Activated T-helper 1 cell treated with Interleukin-2 at 50 U/mL for 16 hours (primary cell): ENCODE measurements around the gene BSPRY.
"Not testable (repeated sequence)": the region's sequence is repeated elsewhere in the genome, so short reads cannot be mapped to it uniquely, and the experiment has no call there.

Experiments
- DNase-seq: peaks from one replicate; pipeline ENCODE4 v3.0.0-alpha.2; 2020; ENCODE audit warnings: low read depth

BSPRY gene

DNA sequence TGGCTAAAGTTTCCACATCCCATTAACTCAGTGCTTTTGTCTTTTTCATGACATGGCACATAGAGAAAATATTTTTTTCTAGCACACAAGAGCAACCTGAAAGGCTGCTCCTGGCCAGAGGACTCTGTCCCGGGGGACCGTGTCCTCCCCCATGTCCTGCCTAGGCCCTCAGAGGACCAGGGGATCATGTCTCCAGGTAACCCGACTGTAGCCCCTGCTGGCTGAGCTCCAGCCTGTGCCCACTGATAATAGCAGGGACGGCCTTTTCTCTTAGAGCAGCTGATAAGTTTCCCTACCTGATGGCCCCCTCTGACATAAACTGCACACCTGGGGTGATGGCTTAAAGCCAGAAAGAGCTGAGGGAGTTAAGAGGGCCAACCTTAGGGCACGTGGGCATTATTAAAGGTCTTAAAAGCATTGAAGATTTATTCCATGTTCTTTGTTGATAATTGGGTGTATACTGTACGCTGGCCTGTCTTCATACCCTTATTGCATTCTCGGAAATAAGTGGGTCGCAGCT is 21.5 kb downstream of the BSPRY start:
- no peak for DNase-seq

DNA sequence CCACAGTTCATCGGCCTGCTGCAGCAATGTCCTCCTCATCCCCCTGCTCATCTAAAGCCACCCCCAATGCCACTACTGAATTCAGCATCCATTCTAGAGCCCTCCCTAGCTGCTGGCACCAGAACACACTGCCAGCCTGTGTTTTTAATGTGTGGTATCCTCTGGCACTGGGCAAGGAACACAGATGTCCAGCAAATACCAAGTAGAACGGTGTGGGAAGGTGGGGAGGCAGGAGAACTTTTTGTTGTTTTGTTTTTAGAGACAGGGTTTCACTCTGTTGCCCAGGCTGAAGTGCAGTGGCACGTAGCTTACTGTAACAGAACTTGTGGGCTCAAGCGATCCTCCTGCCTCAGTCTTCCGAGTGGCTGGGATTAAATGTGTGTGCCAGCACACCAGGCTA is 22.7 kb downstream of the BSPRY start:
- no peak for DNase-seq

DNA sequence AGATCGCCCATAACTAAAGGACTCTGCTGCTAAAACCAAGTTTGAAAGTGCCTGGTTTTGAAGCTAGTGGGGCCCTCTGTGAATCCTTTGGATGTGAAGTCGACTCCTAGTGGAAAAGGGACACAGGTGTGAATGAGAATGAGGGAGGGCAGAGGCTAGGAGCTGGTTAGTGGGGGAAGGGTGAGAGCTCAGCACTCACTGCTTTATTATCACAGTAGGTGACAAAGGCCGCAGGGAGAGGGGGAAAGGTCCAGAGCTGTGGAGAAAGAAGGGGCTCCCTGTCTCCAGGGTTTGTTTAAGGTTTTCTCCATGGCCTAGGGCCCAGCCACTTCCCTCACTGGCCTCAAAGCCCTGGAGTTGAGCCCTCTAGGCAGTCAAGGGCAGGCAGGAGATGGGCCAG is 23.9 kb downstream of the BSPRY start:
- no peak for DNase-seq

DNA sequence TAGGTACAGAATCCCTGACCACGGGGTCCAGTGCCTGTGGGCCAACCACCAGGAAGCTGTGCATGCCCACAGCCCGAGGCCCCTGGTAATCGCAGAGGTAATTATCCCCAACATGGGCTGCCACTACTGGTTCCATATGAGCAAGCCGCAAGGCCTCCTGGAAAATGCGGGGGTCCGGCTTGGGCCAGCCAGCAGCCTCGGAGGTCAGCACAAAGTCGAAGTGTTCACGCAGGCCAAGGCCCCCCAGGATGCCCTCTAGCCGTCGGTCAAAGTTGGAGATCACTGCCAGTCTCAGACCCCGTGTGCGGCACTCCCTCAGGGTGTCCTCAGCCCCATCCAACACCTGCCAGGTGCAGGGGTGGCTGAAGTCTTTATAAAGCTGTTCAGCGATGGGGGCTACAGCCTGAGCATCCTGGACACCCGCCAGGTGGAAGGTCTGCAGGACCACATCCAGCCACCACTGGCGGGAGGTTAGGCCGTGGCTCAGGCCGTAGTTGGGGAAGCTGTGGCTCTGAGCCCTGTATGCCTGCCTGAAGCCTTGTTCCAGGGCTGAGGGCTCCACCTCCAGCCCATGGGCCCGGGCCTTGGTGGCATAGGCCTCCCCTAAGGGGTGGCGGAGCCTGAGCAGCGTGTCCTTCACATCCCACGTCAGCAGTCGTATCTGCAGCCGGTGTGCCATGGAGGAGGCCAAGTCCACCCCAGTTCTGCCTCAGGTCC is 24.5 kb downstream of the BSPRY start:
- no peak for DNase-seq

DNA sequence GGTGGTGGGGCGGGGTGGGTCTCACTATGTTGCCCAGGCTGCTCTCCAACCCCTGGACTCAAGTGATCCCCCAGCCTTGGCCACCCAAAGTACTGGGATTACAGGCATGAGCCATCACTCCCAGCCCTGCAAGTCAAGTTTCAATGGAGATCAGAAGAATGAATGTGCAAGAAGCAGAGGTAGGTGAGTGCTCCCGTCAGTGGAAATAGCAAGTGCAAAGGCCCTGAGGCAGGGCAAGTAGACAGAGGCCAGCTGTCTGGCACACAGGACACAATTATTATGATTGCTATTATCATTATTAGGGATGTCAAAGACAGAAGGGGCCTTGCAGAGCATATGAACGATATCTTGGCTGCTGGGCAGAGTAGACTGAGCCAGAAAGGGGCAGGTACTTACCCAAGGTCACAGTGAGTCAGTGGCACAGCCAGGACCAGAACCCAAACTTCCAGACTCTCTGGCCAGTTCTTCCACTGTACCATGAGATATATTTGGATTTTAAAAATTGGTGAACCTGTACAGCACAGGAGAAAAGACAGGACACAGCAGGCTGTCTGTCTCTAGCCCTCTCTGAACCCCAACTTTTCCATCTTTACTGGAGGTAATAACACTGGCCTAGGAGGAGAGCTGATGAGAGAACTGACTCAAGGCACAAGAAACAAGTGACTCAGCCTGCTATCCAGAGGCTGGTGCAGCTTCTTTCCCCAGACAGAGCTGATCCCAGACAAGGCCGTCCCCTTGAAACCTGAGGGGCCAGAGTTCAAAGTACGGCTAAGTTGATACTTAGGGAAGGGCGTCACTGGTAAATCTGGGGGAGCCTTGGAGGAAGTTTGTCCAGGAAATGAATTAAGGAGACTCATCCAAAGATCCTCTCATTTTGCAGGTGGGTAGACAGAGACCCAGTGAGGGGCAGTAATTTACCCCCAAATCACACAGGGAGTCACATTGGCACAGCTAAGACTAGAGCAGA is 26.0 kb downstream of the BSPRY start:
- DNase-seq: no peak

DNA sequence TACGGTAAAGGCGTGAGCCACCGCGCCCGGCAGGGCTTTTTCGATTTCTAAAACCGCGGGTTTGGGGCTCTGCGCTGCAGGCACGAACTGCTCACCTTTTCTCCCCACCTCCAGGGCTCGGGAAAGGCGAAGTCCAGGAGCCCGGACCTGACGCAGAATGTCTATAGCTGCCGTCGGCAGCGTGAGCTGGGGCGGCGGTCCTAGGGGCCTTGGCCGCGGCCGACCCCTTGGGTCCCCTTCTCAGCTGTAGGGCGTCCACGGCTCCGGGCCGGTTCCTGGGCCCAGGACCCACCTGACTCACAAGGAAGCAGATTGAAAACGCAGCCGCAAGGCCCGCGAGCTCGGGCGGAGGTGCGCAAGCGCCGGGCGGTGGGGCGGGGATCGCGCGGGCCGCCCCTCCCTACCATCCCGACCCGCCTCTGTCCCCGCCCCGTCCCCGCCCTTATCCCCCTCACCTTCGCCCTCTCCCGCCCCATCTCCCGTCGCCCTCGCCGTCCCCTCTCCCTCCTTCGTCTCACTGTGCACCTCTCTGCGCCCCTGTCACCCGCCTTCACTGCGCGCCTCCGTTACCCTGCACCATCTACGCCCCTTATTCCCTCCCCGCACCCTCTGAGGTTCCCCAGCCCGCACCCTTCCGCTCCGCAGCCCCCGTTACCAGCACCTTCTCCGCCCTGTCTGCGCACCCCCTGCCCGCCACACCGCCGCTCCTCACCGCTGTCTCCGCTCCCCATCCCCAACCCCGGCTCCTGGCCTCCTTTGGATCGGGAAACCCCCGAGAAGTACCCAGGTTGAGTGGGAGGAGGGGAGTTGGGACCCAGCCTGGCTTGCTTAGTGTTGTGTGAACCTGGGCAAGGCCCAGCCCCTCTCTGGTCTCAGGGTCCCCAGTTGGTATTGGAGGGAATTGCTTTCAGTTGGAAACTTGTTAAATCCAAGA is 27.6 kb downstream of the BSPRY start, which contains the start of gene HDHD3:
HDHD3 (minus strand) TSS at position 353 of the 934 bp plus-strand sequence. CDS start 2,632 bp downstream, outside the sequence.
- DNase-seq: peak; percentile 78

DNA sequence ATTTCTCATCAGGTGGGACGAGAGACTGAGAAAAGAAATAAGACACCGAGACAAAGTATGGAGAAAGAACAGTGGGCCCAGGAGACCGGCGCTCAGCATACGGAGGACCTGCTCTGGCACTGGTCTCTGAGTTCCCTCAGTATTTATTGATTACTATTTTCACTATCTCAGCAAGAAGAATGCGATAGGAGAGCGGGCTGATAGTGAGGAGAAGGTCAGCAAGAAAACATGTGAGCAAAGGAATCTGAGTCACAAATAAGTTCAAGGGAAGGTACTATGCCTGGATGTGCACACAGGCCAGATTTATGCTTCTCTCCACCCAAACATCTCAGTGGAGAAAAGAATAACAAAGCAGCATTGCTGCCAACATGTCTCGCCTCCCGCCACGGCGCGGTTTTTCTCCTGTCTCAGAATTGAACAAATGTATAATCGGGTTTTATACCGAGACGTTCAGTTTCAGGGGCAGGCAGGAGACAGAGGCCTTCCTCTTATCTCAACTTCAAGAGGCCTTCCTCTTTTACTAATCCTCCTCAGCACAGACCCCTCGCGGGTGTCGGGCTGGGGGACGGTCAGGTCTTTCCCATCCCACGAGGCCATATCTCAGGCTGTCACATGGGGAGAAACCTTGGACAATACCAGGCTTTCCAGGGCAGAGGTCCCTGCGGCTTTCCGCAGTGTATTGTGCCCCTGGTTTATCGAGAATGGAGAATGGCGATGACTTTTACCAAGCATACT is 29.9 kb downstream of the BSPRY start:
- DNase-seq: not testable (repeated sequence)

DNA sequence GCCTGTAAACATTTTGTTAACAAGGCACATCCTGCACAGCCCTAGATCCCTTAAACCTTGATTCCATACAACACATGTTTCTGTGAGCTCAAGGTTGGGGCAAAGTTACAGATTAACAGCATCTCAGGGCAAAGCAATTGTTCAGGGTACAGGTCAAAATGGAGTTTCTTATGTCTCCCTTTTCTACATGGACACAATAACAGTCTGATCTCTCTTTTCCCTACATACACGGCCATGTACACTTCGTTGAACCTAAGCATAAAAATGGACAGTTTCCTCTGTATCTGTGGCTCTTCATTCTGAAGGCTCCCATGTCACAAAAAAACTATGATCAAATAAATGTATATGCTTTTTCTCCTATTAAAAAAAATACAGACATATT is 30.5 kb downstream of the BSPRY start:
- not testable (repeated sequence) for DNase-seq

DNA sequence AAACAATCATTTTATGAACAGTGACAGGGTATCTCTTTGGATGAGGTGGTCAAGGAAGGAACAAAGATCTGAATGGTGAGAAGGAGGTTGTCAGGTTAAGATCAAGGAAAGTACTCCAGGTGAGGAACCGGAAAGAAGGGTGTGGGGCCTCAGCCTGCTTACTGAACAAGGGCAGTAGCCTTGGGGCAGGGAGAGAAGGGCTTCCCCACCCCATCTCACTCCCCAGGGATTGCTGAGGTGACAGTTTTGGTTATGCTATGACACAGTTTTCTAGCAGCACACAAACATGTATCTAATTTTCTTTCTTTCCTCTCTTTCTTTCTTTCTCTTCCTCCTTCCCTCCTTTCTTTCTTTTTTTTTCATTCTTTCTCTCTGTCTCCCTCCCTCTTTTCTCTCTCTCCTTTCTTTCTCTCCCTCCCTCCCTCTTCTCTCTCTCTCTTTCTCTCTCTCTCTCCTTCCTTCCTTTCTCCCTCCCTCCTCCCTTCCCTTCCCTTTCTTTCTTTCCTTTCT is 31.6 kb downstream of the BSPRY start:
- no peak for DNase-seq

DNA sequence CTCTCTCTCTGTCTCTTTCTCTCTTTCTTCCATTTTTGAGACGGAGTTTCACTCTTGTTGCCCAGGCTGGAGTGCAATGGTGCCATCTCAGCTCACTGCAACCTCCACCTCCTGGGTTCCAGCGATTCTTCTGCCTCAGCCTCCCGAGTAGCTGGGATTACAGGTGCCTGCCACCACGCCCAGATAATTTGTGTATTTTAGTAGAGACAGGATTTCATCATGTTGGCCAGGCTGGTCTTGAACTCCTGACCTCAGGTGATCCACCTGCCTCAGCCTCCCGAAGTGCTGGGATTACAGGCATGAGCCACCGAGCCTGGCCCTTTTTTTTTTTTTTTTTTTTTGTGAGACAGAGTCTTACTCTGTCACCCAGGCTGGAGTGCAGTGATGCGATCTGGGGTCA is 32.1 kb downstream of the BSPRY start:
- DNase-seq: not testable (repeated sequence)

DNA sequence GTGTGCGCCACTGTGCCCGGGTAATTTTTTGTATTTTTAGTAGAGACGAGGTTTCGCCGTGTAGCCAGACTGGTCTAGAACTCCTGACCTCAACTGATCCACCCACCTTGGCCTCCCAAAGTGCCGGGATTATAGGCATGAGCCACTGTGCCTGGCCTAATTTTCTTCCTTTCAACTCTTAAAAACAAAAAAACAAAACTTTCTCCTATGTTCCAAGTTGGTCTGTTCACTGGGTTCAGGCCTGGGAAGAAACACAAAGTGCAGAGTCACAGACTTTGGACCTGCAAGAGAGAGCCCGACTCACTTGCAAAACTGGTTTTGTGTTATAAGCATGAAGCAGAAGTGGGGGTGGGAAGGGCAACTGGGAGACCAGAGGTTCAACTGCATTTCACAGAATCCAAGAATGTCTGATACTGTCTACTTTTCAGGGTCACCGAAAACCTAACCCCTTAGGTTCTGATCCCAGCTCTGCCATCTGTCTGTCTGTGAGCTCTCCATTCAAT is 32.6 kb downstream of the BSPRY start:
- no peak for DNase-seq

DNA sequence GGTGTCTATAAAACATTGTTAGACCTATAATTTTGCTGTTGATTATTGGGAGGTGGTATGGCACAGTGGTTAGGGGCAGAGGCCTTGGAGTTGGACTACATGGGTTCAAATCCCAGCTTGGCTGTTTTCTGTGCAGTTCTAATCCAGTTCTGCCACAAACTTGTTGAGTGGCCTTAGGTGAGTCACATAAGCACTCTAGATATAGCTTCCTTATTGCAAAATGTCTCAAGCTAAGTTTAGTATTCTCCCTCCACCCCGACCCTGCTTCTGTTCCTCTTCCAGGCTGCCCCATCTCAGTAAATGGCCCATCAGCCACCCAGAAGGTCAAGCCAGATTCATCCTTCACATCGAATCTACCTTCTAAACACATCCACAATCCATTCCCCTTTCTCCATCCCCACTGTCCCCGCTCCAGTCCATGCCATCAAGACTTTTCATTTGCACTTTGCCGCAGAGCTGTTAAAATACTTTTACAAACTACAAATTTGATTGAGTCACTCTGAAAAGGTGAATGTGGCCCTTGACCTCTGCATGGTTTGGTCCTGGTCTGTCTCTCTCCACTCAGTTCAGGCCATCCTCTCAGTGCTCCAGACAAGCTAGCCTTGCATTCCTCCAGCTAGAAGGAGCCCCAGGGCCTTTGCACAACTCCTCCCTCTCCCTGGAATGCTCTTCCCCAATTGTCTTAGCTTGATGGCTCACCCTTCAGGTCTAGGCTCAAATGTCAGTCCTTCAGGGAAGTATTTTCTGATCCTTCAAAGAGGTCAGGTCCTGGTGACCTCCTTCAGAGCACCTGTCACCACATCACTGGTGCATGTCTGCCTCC is 37.4 kb downstream of the BSPRY start:
- no peak for DNase-seq

DNA sequence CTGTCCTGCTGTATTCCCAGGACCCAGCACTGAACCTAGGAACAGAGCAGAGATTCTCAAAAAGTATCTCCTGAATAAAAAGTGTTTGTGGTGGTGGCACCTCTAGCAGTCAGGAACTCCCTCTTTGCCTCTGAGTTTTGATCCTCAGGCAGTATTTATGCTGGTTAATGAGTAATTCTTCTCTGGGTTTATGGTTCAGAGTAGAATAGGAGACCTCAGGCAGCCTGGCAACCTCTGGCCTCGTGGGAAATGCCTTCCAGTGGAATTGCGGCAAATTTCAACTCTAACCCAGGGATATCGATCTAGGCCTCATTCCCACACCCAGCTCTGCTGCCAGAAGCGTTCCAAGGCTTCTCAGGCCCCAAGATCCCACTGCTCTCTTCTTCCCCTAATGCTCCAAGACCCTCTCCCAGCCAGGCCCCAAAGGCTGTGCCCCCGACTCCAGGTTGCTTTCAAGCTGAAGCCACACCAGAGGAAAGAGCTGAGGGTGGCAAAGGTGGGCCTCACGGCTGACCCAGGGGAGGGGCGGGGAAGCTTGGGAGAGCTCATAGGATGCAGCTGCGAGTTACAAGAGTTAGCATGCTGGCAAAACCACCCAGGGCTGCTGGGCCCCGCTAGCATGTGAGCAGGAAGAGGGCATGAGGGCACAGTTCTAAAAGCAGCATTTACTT is 38.4 kb downstream of the BSPRY start:
- no peak for DNase-seq

DNA sequence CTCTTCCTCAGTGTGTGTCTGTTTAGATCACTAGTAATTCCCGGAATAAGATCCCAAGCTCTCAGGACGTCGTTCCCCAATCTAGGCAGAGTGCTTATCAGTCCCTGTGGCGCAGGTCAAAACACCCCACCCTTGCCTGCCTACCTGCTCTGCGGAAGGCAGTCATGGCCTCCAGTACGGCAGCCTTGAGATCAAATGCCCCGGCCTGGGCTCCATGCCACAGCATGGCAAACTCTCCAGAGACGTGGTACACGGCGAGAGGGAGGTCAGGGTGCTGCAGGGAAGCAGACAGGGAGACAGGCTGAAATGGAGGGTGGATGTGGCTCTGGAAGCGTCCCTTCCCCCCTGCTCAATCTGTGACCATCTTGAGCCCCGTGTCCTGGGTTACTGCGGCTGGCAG is 39.5 kb downstream of the BSPRY start:
- no peak for DNase-seq

DNA sequence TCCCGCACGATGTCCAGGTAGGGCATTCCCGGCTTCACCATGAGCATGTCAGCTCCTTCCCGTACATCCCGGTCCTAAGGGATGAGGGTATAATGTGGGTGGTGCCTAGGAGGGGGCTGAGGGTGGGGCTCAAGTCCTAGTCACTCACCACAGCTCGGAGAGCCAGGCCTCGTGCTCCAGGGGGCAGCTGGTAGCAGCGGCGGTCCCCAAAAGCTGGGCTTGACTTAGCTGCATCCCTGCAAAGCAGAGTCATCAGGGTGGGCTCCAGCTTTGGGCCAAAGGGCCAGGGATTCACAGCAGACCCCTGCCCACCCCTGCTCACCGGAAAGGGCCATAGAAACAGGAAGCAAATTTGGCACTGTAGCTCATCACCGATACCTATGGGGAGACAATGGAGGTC is 40.1 kb downstream of the BSPRY start:
- DNase-seq: no peak

DNA sequence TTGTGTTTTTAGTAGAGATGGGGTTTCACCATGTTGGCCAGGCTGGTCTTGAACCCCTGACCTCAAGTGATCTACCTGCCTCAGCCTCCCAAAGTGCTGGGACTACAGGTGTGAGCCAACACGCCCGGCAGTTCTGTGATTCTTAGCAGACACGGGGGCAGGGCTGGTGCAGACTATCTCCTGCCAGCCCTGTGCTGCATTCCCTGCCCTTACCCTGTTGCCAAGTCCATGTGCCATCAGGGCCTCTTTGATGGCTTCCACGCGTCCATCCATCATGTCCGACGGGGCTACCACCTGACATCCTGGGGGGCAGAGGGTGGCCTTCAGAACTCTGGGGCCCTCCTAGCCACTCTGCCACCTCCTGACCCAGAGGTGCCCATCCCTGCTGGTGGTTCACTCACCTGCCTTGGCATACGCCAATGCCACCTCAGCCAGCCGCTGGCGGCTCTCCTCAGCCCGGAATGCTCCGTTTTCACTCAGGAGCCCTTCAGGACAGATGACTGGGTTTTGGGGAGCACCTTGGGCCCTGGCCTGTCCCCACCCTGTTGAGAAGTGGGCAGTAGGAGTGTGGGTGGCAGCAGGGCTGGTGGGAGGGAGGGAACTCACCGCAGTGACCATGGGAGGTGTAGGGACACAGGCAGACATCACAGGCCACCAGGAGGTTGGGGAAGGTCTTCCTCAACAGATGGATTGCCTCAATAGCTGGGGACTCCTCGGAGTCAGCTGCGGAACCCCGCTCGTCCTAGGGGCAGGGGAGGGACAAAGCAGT is 41.0 kb downstream of the BSPRY start:
- no peak for DNase-seq

DNA sequence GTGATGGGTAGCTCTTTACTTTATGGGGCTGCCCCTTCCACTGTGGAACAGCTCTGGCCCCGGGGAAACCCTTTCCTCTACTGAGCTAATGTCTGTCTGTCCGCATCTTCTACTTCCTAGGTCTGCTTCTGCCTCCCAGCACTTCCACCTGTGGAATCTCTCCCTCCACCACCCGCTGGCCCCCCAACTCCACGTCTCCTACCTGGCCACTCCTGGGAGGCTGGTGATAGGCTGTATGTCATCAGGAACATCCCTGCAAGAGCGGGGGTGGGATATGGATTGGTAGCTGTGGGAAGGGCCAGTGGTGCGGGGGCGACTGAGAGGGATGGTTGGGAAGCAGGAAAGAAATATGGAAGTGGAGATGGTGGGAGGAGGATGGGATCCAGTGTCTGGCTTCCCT is 42.6 kb downstream of the BSPRY start:
- DNase-seq: no peak

DNA sequence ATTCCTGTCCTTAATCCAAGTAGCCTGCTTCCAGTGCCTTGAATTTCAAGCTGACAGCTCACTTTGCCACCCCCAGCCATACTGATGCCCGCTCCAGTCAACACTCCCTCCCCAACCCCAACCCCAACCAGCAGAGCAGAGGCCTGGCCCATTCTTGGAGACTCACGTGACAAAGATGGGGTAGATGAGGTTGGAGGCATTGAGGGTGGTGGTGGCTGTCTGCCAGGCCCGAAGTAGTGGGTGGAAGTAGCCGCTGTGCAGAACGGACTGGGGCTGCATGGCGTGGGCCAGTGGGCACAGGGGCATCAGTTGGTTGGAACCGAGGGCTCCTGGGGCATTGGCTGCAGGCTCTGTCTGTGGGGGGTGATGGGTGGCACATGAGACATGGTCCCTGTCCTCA is 43.9 kb downstream of the BSPRY start:
- no peak for DNase-seq
